Smooth muscle cell (in vitro differentiated cells): ENCODE measurements around the gene POP7. TPM values are rescaled to one million over a fixed set of nuclear protein-coding genes. Genes with fewer than 3 reads are reported as not detected.

Experiments used
- DNase-seq: peaks from one replicate; lab custom pipeline; 2025; ENCODE audit not compliant: unreplicated experiment; lab: John Stamatoyannopoulos, UW
- H2AFZ ChIP-seq: fragments of 200-600 bp; sonication (generic); 2 replicates; pipeline ENCODE4 v1.6.0; 2016; ENCODE audit warnings: antibody characterized with exemption, low read depth, mild to moderate bottlenecking
- H3F3A ChIP-seq: fragments of 200-600 bp; sonication (generic); 2 replicates; pipeline ENCODE4 v1.6.0; 2017; ENCODE audit warnings: antibody characterized with exemption, low read depth
- H3K27ac ChIP-seq: fragments of 200-600 bp; sonication (generic); 2 replicates; pipeline ENCODE4 v1.5.1; 2016; ENCODE audit warnings: low read depth, mild to moderate bottlenecking
- H3K27me3 ChIP-seq: fragments of 200-600 bp; sonication (generic); 2 replicates; pipeline ENCODE4 v1.6.1; 2016; ENCODE audit warnings: low read depth, mild to moderate bottlenecking
- H3K36me3 ChIP-seq: fragments of 200-600 bp; sonication (generic); 2 replicates; pipeline ENCODE4 v1.5.1; 2016; ENCODE audit warnings: low read depth
- H3K4me1 ChIP-seq: fragments of 200-600 bp; sonication (generic); 2 replicates; pipeline ENCODE4 v1.5.1; 2016; ENCODE audit warnings: low read depth
- H3K4me2 ChIP-seq: fragments of 200-600 bp; sonication (generic); 2 replicates; pipeline ENCODE4 v1.6.0; 2016; ENCODE audit warnings: mild to moderate bottlenecking
- H3K4me3 ChIP-seq: fragments of 200-600 bp; sonication (generic); 2 replicates; pipeline ENCODE4 v1.5.1; 2016; ENCODE audit warnings: mild to moderate bottlenecking
- H3K79me2 ChIP-seq: fragments of 200-600 bp; sonication (generic); 2 replicates; pipeline ENCODE4 v1.6.0; 2016; ENCODE audit warnings: low read depth, mild to moderate bottlenecking
- H3K9ac ChIP-seq: fragments of 200-600 bp; sonication (generic); 2 replicates; pipeline ENCODE4 v1.6.0; 2016; ENCODE audit warnings: low read depth
- H3K9me3 ChIP-seq: fragments of 200-600 bp; sonication (generic); replicated peaks from 2 replicates; pipeline ENCODE4 v1.5.1; 2016; ENCODE audit warnings: low read depth
- H4K20me1 ChIP-seq: fragments of 200-600 bp; sonication (generic); 2 replicates; pipeline ENCODE4 v1.6.0; 2016; ENCODE audit warnings: low read depth
- CTCF ChIP-seq: fragments of 200-600 bp; sonication (generic); IDR thresholded peaks from 2 replicates; pipeline ENCODE4 v1.5.1; 2017; ENCODE audit warnings: borderline replicate concordance, mild to moderate bottlenecking, antibody characterized with exemption; ENCODE audit not compliant: insufficient read depth, poor library complexity, severe bottlenecking
- WGBS: methylation state at CpG from one replicate; pipeline ENCODE4 v1.1.7; 2016; ENCODE audit warnings: low lambda C conversion rate; 5-methylcytosine and 5-hydroxymethylcytosine counted together
- polyA plus RNA-seq: library from polyadenylated mRNA; unstranded; fragments of >200 nt; fragmentation: Nextera tagmentation; extraction: Ambion mirVana; gene quantifications from 2 replicates; pipeline ENCODE4 v1.2.1, GENCODE V29; 2016
- total RNA-seq: library from RNA; depleted of rRNA; stranded (reverse); fragments of >200 nt; gene quantifications from 2 replicates; pipeline ENCODE4 v1.2.3, GENCODE V29; 2014

POP7 gene
- total and polyA plus RNA-seq, 2 experiments from 2014 or later: 19.5 to 58.7 TPM

- H3K4me3 ChIP-seq: no peak overlapping the region
- no peak overlapping the region for H2AFZ ChIP-seq
- H4K20me1 ChIP-seq: no peaks in the 10 kb centered on the region
- no peak for TF ChIP-seq CTCF
- H3K4me2 ChIP-seq: no peak overlapping the region
- no peaks in the 10 kb centered on the region for H3K4me1 ChIP-seq
- WGBS: 87% methylated on average over 7 of the region's 7 CpGs
- H3F3A ChIP-seq: no peaks in the 10 kb centered on the region
- H3K36me3 ChIP-seq: no peaks in the 10 kb centered on the region
- no peak for DNase-seq
- no peaks in the 10 kb centered on the region for H3K27me3 ChIP-seq
- no peaks in the 10 kb centered on the region for H3K79me2 ChIP-seq
- no peak overlapping the region for H3K27ac ChIP-seq
- no peaks in the 10 kb centered on the region for H3K9me3 ChIP-seq
- no peak overlapping the region for H3K9ac ChIP-seq
Measured at GRCh38 chr7:100735730-100736129, 29.8 kb downstream of the POP7 start.

DNA sequence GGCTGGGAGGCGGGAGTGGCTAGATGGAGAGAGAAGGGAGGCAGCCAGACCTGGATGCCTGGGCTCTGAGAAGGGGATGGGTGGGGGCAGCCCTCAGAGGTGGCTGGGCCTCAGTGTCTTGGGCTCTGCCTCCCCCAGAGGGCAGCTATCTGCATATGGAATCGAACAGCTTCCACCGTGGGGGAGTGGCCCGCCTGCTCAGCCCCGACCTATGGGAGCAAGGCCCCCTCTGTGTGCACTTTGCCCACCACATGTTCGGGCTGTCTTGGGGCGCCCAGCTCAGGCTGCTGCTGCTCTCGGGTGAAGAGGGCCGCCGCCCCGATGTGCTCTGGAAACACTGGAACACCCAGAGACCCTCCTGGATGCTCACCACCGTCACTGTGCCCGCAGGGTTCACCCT is 30.8 kb downstream of the POP7 start:
- 88% methylated on average over 13 of the region's 13 CpGs for whole genome bisulfite sequencing
- DNase-seq: no peak
- H3K79me2 ChIP-seq: no peaks in the 10 kb centered on the region
- no peaks in the 10 kb centered on the region for H3K27me3 ChIP-seq
- no peaks in the 10 kb centered on the region for H3K36me3 ChIP-seq
- H3K27ac ChIP-seq: no peak overlapping the region
- no peak overlapping the region for H3K4me3 ChIP-seq
- H4K20me1 ChIP-seq: no peaks in the 10 kb centered on the region
- H3K4me1 ChIP-seq: no peaks in the 10 kb centered on the region
- no peak overlapping the region for H3K9ac ChIP-seq
- no peak overlapping the region for H3K4me2 ChIP-seq
- TF ChIP-seq CTCF: no peak
- no peaks in the 10 kb centered on the region for H3F3A ChIP-seq
- no peaks in the 10 kb centered on the region for H3K9me3 ChIP-seq
- no peak overlapping the region for H2AFZ ChIP-seq

GRCh38 chr7:100739934-100740333 is 34.0 kb downstream of the POP7 start:
- Histone ChIP-seq H3K4me2 (no peak overlapping the region), H3F3A (no peaks in the 10 kb centered on the region), H3K9me3 (no peaks in the 10 kb centered on the region), H4K20me1 (no peaks in the 10 kb centered on the region), H2AFZ (no peak overlapping the region), H3K36me3 (no peaks in the 10 kb centered on the region), H3K27me3 (no peaks in the 10 kb centered on the region), H3K9ac (no peak overlapping the region), H3K79me2 (no peaks in the 10 kb centered on the region), H3K4me3 (no peak overlapping the region), H3K4me1 (no peaks in the 10 kb centered on the region), H3K27ac (no peak overlapping the region)
- WGBS: 89% methylated on average over 6 of the region's 6 CpGs
- no peak for TF ChIP-seq CTCF
- no peak for DNase-seq

DNA sequence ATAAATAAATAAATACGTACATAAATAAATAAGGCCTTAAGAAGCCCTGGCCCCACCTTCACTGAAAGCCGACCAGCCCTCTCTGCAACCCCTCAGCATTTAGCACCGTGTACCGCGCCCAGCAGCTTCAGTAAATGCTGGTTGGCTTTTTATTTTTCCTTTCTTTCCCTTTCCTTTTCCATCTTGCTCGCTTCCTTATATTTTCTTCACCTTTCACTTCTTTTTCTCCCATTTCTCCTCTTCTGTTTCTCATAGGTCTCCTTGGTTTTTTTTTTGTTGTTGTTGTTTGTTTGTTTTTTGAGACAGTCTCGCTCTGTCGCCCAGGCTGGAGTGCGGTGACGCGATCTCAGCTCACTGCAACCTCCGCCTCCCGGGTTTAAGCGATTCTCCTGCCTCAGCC is 38.7 kb downstream of the POP7 start:
- no peaks in the 10 kb centered on the region for H3F3A ChIP-seq
- H3K9me3 ChIP-seq: no peaks in the 10 kb centered on the region
- no peaks in the 10 kb centered on the region for H3K4me1 ChIP-seq
- no peaks in the 10 kb centered on the region for H3K27me3 ChIP-seq
- DNase-seq: no peak
- H3K4me2 ChIP-seq: no peak overlapping the region
- H3K4me3 ChIP-seq: no peak overlapping the region
- no peaks in the 10 kb centered on the region for H3K36me3 ChIP-seq
- no peak overlapping the region for H3K27ac ChIP-seq
- no peak overlapping the region for H2AFZ ChIP-seq
- 92% methylated on average over 13 of the region's 14 CpGs for WGBS
- no peaks in the 10 kb centered on the region for H4K20me1 ChIP-seq
- H3K9ac ChIP-seq: no peak overlapping the region
- no peaks in the 10 kb centered on the region for H3K79me2 ChIP-seq
- no peak for TF ChIP-seq CTCF
